SK-N-SH treated with all-trans-retinoic acid at 6 μM for 48 hours (cell line): ENCODE measurements around the gene ATP11A.

Source experiments
- ESRRG ChIP-seq: fragments of 250-450 bp; sonication (Bioruptor Pico); IDR thresholded peaks from 2 replicates; pipeline ENCODE4 v1.6.1; 2021; ENCODE audit warnings: mild to moderate bottlenecking
- PATZ1 ChIP-seq: fragments of 250-450 bp; sonication (Bioruptor Pico); IDR thresholded peaks from 2 replicates; pipeline ENCODE4 v1.8.0; 2020; ENCODE audit warnings: mild to moderate bottlenecking, moderate library complexity, borderline replicate concordance

GRCh38 chr13:112774829-112775565 is 85.2 kb downstream of the ATP11A start:
- TF ChIP-seq ESRRG = no peak
- TF ChIP-seq PATZ1 (CRISPR knock-in tag) = no peak
